Small intestine (tissue), 7 donors: Measurements from ENCODE around the gene ADAMTSL1. TPM values are rescaled to one million over a fixed set of nuclear protein-coding genes. Genes with fewer than 3 reads are reported as not detected.

Experiments used
- DNase-seq, 2 donors: peaks; one replicate each; pipeline versions ENCODE4 v3.0.0 to v3.0.0-alpha.2; 2013
- FAIRE-seq: peaks from 2 replicates; lab custom pipeline; 2012; peaks lifted over from hg19 to GRCh38; lab: Jason Lieb, UNC
- H3K27ac ChIP-seq, 3 donors: one replicate each; pipeline ENCODE4 v1.5.1; 2013; ENCODE audit warnings: low read length in 2 of 3, mild to moderate bottlenecking in 2 of 3, control low read depth in 1 of 3, inconsistent platforms in 1 of 3, low read depth in 1 of 3, moderate library complexity in 1 of 3
- H3K27me3 ChIP-seq, 3 donors: one replicate each; pipeline ENCODE4 v1.6.1; 2013; ENCODE audit warnings: low read length in 3 of 3, inconsistent platforms in 1 of 3; ENCODE audit not compliant: control insufficient read depth in 3 of 3, insufficient read depth in 3 of 3
- H3K36me3 ChIP-seq, 3 donors: one replicate each; pipeline ENCODE4 v1.6.1; 2013; ENCODE audit warnings: low read length in 3 of 3, inconsistent platforms in 1 of 3, low read depth in 1 of 3, mild to moderate bottlenecking in 1 of 3, moderate library complexity in 1 of 3; ENCODE audit not compliant: control insufficient read depth in 3 of 3, insufficient read depth in 2 of 3
- H3K4me1 ChIP-seq, 3 donors: one replicate each; pipeline ENCODE4 v1.6.1; 2013; ENCODE audit warnings: low read length in 2 of 3, inconsistent platforms in 1 of 3, low read depth in 1 of 3, mild to moderate bottlenecking in 1 of 3, moderate library complexity in 1 of 3; ENCODE audit not compliant: control insufficient read depth in 3 of 3, insufficient read depth in 2 of 3
- H3K4me3 ChIP-seq, 3 donors: one replicate each; pipeline ENCODE4 v1.5.1; 2013; ENCODE audit warnings: low read length in 3 of 3, control low read depth in 1 of 3, inconsistent platforms in 1 of 3, low read depth in 1 of 3, mild to moderate bottlenecking in 1 of 3, moderate library complexity in 1 of 3
- H3K9me3 ChIP-seq, 2 donors: one replicate each; pipeline ENCODE4 v1.6.1; 2013; ENCODE audit warnings: low read depth in 1 of 2, low read length in 1 of 2; ENCODE audit not compliant: control insufficient read depth in 2 of 2, insufficient read depth in 1 of 2
- WGBS, 3 donors: extraction: QIAGEN DNeasy Blood & Tissue Kit; methylation state at CpG; one replicate each; pipeline ENCODE4 v1.1.7; 2013; 5-methylcytosine and 5-hydroxymethylcytosine counted together
- polyA plus RNA-seq, 4 donors: library from polyadenylated mRNA; stranded (reverse) in 3 of 4; unstranded in 1 of 4; fragments of 200-250 nt in 3 of 4; fragments of 120-200 nt in 1 of 4; gene quantifications; one replicate each; pipeline versions ENCODE4 v1.2.1 to v1.2.3, GENCODE V29; 2013
- donor health status: healthy with polysubstance abuse.
- donor health status: control.
- donor health status: control.
- donor health status: Bipolar disorder and iron deficiency.
- donor health status: healthy.

ADAMTSL1 gene
- polyA plus RNA-seq, 4 donors: 0.97 to 1.6 TPM; not detected in 2

DNA sequence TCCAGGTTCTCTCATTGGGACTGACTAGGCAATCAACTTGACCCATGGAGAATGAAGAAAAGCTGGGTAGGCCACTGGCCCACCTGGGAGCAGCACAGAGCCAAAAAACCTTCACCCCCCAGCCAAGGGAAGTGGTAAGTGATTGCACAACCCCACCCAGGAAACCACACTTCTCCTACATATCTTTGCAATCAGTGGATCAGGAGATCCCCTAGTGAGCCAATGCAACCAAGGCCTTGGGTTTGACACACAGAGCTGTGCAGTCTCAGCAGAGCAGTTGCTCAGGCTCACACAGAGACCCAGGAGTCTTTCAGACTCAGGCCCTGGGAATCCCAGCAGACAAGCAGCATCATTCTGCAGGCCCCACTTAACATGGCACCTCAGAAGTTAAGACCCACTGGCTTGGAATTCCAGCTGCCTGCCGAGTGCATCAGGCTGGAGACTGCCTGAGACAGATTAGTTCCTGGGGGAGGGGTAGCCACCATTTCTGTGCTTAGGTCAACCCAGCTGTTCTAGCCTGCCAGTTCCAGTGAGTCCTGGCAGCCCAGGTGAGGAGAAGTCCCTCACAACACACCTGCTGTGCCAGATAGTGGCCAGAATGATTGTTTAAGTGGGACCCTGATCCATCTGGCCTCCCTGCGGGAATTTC is 422.7 kb downstream of the ADAMTSL1 start:
- Histone ChIP-seq H3K27me3 (no peaks in the 10 kb centered on the region), H3K4me3 (no peak overlapping the region), H3K36me3 (no peaks in the 10 kb centered on the region), H3K9me3 (peaks cover 0 to 20% of the 10 kb centered on the region in 2 donors), H3K27ac (no peak overlapping the region), H3K4me1 (no peaks in the 10 kb centered on the region)
- FAIRE-seq: no peak
- no peak for DNase-seq
- WGBS, 3 donors: 83 to 96% (median 89%) methylated on average over 2 of the region's 2 CpGs

DNA sequence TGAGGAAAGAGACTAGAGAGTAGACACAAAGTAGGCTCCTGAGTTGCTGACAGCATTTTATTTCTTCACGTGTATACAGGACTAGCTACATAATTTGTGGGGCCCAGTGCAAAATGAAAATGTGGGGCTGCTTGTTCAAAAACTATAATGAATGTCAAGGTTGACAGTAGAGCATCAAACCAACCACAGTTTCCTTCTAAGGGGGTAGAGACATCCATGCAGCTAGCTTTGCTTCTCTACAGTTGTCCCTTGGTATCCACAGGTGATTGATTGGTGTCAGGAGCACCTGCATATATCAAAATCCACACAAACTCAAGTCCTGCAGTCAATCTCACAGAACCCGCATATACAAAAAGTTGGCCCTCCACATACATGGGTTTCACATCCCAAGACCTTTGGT is 429.5 kb downstream of the ADAMTSL1 start:
- 80 to 90% (median 90%) methylated on average over 2 of the region's 2 CpGs for WGBS, 3 donors
- no peak for DNase-seq

DNA sequence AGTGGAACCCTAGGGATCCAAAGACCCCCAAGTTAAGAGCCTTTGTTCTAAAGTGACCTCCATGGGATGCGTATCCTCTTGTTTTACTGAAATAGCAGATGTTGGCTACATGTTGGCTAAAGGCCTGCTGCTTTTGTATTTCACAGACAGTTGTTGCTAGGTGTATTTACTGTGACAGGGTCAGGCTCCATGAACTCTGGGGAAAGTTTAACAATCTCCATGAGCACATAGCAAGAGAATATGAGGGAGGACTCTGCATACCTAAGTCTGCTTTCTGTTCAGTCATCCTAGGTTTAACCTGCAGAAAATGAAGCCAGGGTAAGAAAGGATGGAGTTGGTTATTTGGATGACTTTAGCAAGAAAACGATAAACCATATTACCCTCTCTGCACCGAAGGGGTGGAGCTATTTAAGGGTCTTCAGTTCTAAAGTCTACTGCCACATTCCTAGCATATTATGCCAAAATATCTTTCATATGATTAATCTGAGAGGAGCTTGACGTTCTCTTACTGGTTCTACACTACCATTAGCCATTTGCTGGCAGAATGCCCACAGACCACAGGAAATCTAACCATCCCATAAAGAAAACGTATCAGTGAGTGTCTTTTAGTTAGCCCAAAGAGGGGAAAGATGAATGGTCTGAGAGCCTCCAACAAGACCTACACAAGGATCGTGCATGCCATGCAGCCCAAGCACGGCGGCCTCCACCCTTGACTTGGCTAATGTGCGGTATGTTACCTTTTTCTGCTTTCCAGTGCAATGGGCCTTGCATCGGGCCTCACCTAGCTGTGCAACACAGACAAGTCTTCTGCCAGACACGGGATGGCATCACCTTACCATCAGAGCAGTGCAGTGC is 431.3 kb downstream of the ADAMTSL1 start:
- no peak overlapping the region for H3K27ac ChIP-seq
- FAIRE-seq (no peak), DNase-seq (no peak)
- H3K27me3 ChIP-seq: peaks cover 0 to 6% (median 0%) of the 10 kb centered on the region in 3 donors
- no peaks in the 10 kb centered on the region for H3K4me1 ChIP-seq
- H3K4me3 ChIP-seq: no peak overlapping the region
- H3K36me3 ChIP-seq: no peaks in the 10 kb centered on the region
- no peaks in the 10 kb centered on the region for H3K9me3 ChIP-seq
- 88 to 91% (median 90%) methylated on average over 11 of the region's 11 CpGs for WGBS, 3 donors

More for the DNA sequence above, 429.5 kb downstream of the ADAMTSL1 start:
- H3K4me3 ChIP-seq: no peak overlapping the region
- H3K9me3 ChIP-seq: no peaks in the 10 kb centered on the region
- no peak overlapping the region for H3K27ac ChIP-seq
- no peaks in the 10 kb centered on the region for H3K36me3 ChIP-seq
- FAIRE-seq: no peak
- no peaks in the 10 kb centered on the region for H3K27me3 ChIP-seq
- H3K4me1 ChIP-seq: no peaks in the 10 kb centered on the region

DNA sequence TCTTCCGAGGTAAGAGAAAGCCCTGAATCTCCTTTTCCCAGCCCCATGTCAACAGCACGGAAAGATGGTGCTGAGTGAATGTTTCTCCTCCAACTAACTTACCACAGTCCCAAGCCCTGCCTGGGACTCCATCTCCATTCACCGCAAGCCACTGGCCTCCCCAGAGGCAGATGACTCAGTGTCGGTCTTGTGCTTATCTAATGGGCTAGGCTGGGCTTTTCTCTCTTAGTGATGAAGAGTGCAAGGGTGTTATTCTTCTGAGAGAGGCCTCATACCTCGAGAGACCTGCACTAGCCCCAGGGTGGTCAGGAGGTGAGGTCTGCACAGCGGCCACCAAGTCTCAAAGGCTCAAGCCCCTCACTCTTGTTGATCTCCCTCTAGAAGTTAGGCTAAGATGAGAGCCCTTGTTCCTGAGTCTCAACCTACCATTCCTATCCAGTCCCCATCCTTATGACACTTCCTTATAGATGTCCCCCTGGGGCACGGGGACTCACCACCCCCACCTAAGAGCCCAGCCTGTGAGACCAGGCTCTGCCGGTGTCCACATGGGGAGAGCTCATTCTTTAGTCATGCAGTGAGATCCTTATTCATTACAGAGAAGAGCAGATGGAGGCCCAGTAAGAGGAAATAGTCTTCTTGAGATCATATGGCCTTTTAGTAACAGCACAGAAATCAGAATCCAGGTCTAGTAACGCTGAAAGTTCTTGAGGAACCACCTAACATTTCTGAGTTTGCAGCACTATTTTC is 432.1 kb downstream of the ADAMTSL1 start:
- no peaks in the 10 kb centered on the region for H3K36me3 ChIP-seq
- no peaks in the 10 kb centered on the region for H3K4me1 ChIP-seq
- 87 to 92% (median 88%) methylated on average over 9 of the region's 9 CpGs for WGBS, 3 donors
- H3K27ac ChIP-seq: no peak overlapping the region
- H3K27me3 ChIP-seq: peaks cover 0 to 6% (median 0%) of the 10 kb centered on the region in 3 donors
- no peak overlapping the region for H3K4me3 ChIP-seq
- FAIRE-seq (no peak), DNase-seq (no peak)
- H3K9me3 ChIP-seq: no peaks in the 10 kb centered on the region

DNA sequence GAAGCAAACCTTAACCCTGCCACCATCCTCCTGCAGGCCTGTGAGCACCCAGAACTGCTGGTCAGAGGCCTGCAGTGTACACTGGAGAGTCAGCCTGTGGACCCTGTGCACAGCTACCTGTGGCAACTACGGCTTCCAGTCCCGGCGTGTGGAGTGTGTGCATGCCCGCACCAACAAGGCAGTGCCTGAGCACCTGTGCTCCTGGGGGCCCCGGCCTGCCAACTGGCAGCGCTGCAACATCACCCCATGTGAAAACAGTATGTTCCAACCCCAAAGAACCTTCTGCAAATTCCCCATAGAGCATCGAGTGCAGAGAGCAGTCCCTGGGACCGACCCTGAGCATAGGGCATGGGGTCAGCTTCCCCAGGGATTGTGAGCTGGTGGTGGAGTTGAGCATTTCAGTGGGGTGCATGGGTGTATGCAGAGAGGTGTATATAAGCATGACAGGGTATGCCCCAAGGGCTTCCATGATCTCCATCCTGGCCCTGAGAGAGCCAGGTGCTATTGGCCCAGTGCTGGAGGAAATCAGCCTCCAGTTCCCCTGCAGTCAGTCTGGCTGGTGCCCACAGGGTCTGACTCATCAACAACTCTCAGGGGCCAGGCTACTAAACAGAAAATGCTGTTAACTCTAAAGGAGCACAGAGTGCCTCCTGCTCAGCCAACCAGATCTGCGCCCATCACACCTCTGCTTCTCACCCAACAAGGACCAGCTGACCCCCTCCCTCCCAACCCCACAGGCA is 432.9 kb downstream of the ADAMTSL1 start:
- no peak for FAIRE-seq

DNA sequence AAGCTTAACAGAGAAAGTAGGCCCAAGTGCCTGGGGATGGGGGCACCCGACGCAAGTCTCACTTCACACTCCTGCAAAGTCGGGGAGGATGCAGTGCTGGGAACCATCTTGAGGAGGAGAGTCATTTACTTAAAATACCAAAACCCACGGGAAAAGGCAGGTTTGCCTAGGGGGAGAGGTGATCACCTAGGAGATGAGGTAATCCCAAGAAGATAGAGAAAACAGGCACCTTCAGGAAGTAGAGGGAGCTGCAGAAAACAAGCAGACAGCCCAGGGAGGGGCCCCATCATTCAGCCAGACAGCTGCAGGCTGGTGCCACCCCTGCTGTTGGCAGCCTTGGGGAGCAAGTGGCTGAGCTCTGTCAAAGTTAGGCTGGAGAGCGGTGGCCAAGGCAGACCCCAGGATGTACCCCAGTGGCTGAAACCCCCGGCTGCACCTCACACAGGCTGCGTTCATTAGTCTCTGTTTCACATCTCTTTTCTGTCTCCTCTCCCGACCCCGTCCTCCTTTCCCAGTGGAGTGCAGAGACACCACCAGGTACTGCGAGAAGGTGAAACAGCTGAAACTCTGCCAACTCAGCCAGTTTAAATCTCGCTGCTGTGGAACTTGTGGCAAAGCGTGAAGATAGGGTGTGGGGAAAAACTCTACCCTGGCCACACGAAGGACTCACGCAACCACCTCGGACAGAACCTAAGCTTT is 434.1 kb downstream of the ADAMTSL1 start:
- no peaks in the 10 kb centered on the region for H3K9me3 ChIP-seq
- H3K4me1 ChIP-seq: no peaks in the 10 kb centered on the region
- FAIRE-seq: no peak
- no peak overlapping the region for H3K4me3 ChIP-seq
- peaks cover 0 to 6% (median 0%) of the 10 kb centered on the region in 3 donors for H3K27me3 ChIP-seq
- no peak overlapping the region for H3K27ac ChIP-seq
- DNase-seq: no peak
- H3K36me3 ChIP-seq: no peaks in the 10 kb centered on the region
- WGBS, 3 donors: 82 to 84% (median 84%) methylated on average over 15 of the region's 15 CpGs

More for the DNA sequence above, 432.9 kb downstream of the ADAMTSL1 start:
- Histone ChIP-seq H3K4me3 (no peak overlapping the region), H3K27ac (no peak overlapping the region), H3K9me3 (no peaks in the 10 kb centered on the region), H3K36me3 (no peaks in the 10 kb centered on the region), H3K27me3 (peaks cover 0 to 6% (median 0%) of the 10 kb centered on the region in 3 donors), H3K4me1 (no peaks in the 10 kb centered on the region)
- no peak for DNase-seq
- WGBS, 3 donors: 92 to 95% (median 94%) methylated on average over 9 of the region's 9 CpGs

DNA sequence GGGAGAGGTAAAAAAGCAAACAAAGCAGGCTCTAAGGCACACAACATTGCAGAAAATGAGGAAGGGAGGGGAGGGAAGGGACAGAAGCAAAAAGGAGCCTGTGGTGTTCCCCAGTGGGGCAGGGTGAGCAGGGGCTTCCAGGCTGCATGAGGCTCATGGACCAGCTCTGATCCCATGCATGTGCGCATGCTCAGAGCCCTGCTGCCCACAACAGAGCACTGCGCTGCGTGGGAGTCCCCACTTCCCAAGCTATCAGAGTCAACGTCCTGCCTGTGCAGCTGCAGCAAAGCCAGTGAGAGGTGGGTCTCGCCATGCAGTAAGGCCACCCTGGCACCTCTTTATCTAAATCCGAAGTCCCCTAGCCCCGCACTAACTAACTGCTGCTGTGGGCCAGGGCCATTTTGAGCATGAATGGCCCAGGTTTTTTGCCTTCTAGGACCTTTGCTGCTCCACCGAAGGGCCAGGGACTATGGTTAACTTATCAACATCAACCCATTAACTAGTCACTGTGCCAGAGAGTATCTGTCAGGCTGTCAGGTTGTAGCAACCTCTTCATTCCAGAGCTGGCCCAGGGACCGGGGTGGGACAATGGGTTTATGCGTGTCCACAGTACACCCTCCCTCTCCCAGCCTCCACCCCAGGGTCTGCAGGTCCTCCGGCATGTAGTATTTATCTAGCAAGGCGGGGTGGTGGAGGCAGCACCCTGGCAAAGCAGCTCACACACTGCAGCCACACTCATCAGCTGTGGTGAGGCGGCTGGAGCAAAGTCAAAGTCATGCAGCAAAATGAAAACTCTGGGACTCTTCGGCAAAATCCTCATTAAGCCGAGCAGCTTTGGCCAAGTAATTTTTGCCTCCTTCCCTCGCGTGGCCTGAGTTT is 435.4 kb downstream of the ADAMTSL1 start:
- Histone ChIP-seq H3K9me3 (no peaks in the 10 kb centered on the region), H3K4me3 (no peak overlapping the region), H3K4me1 (no peaks in the 10 kb centered on the region), H3K27me3 (peaks cover 0 to 6% (median 0%) of the 10 kb centered on the region in 3 donors), H3K27ac (no peak overlapping the region), H3K36me3 (no peaks in the 10 kb centered on the region)
- FAIRE-seq (no peak), DNase-seq (no peak)
- WGBS, 3 donors: 75 to 78% (median 78%) methylated on average over 17 of the region's 17 CpGs
